ENCODE results near the gene ARMC3. TPM values are rescaled to one million over a fixed set of nuclear protein-coding genes. Genes with fewer than 3 reads are reported as not detected.

The ARMC3 gene
- total and polyA plus RNA-seq, 9 donors: 1.6 to 39.8 (median 3.0) TPM; not detected in 4

DNA sequence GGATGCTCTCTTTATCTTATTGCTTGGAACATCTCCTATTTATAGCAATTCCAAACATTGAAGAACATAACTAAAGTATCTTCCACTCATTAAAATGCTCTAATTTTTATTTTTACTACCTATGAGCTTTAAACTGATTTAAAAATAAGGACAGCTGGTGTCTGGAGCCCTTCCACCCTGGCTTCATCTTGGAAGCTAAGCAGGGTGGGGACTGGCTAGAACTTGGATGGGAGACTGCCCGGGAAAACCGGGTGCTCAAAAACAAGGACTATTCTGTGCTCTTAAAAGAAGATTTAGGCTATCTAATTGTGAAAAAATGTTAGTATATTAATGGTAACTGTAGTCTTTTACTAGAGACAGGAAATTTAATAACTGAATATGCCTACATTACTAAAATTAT lies 69.2 kb downstream of the ARMC3 start:
- H3K27me3 ChIP-seq: no peaks in the 10 kb centered on the region
- H3K9me3 ChIP-seq: no peaks in the 10 kb centered on the region
- 2 to 8% (median 5%) methylated on average over 2 of the region's 2 CpGs for WGBS, 3 donors
- H3K36me3 ChIP-seq: no peaks in the 10 kb centered on the region
- intact Hi-C loops (cut with DNase I): loop anchor here in 1 of 4 donors (10.0 kb wide), 1 partner anchor 1002 kb away; no protein-coding TSS in a partner anchor
- TF ChIP-seq, protein P1, sequence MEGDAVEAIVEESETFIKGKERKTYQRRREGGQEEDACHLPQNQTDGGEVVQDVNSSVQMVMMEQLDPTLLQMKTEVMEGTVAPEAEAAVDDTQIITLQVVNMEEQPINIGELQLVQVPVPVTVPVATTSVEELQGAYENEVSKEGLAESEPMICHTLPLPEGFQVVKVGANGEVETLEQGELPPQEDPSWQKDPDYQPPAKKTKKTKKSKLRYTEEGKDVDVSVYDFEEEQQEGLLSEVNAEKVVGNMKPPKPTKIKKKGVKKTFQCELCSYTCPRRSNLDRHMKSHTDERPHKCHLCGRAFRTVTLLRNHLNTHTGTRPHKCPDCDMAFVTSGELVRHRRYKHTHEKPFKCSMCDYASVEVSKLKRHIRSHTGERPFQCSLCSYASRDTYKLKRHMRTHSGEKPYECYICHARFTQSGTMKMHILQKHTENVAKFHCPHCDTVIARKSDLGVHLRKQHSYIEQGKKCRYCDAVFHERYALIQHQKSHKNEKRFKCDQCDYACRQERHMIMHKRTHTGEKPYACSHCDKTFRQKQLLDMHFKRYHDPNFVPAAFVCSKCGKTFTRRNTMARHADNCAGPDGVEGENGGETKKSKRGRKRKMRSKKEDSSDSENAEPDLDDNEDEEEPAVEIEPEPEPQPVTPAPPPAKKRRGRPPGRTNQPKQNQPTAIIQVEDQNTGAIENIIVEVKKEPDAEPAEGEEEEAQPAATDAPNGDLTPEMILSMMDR (IDR thresholded peaks at IDR 0.05): no peak
- TF ChIP-seq POLR2A (IDR thresholded peaks at IDR 0.05): no peak
- TF ChIP-seq EP300 (IDR thresholded peaks at IDR 0.05): no peak
- peak in 1 of 5 donors; percentile 36 for DNase-seq
- no peaks in the 10 kb centered on the region for H3K4me1 ChIP-seq (ENCODE audit: insufficient read depth)
- H3K27ac ChIP-seq: no peak overlapping the region
- H3K4me3 ChIP-seq: no peak overlapping the region

DNA sequence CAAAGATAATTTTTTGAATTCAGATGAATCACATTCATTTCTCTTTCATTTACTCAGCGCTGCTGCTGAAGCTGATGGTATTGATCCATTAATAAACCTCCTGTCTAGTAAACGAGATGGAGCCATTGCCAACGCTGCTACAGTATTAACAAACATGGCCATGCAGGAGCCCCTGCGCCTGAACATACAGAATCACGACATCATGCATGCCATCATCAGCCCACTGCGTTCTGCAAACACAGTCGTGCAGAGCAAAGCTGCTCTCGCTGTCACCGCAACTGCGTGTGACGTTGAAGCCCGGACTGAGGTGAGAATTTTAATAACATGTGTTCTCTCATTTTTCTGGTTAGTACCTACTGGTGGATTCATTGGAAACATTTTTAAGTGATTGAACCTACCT lies 70.2 kb downstream of the ARMC3 start:
- Histone ChIP-seq H3K36me3 (no peaks in the 10 kb centered on the region), H3K27me3 (no peaks in the 10 kb centered on the region), H3K4me1 (ENCODE audit: insufficient read depth) (no peaks in the 10 kb centered on the region), H3K27ac (no peak overlapping the region), H3K9me3 (no peaks in the 10 kb centered on the region), H3K4me3 (no peak overlapping the region)
- WGBS, 3 donors: 88 to 93% (median 89%) methylated on average over 12 of the region's 12 CpGs
- intact Hi-C loops (cut with DNase I): loop anchor here in 1 of 4 donors (10.0 kb wide), 1 partner anchor 1003 kb away; no protein-coding TSS in a partner anchor
- TF ChIP-seq, protein P1 (IDR thresholded peaks at IDR 0.05): no peak
- TF ChIP-seq EP300 (IDR thresholded peaks at IDR 0.05) (no peak), POLR2A (IDR thresholded peaks at IDR 0.05) (no peak)
- DNase-seq: no peak

DNA sequence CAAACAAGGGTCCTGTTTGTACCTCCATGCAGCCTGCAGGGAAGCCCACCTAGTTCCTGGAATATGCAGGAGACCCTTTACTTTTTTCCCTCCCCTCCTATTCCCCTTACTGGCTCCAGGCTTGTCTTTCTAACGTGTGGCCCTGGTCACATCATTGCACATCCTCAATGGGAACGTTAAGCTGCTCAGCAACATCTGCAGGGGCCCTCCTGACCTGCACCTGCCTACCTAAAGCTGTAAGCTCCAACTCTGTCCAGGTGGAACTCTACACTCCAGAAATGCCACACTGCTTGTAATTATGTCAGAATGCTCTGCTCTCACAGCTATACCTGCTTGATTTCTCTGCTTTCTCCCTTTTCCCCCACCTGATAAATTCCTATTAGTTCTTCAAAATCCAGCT lies 72.1 kb downstream of the ARMC3 start:
- no peak overlapping the region for H3K27ac ChIP-seq
- intact Hi-C loops (cut with DNase I): loop anchor here in 1 of 4 donors (10.0 kb wide), 1 partner anchor 1005 kb away; no protein-coding TSS in a partner anchor
- no peaks in the 10 kb centered on the region for H3K4me1 ChIP-seq (ENCODE audit: insufficient read depth)
- no peak overlapping the region for H3K4me3 ChIP-seq
- no peak for DNase-seq
- no peaks in the 10 kb centered on the region for H3K27me3 ChIP-seq
- no peak for TF ChIP-seq POLR2A (IDR thresholded peaks at IDR 0.05)
- TF ChIP-seq EP300 (IDR thresholded peaks at IDR 0.05): no peak
- TF ChIP-seq, protein P1 (IDR thresholded peaks at IDR 0.05): no peak
- 34 to 69% (median 69%) methylated on average over 2 of the region's 2 CpGs for WGBS, 3 donors
- no peaks in the 10 kb centered on the region for H3K9me3 ChIP-seq
- H3K36me3 ChIP-seq: no peaks in the 10 kb centered on the region

DNA sequence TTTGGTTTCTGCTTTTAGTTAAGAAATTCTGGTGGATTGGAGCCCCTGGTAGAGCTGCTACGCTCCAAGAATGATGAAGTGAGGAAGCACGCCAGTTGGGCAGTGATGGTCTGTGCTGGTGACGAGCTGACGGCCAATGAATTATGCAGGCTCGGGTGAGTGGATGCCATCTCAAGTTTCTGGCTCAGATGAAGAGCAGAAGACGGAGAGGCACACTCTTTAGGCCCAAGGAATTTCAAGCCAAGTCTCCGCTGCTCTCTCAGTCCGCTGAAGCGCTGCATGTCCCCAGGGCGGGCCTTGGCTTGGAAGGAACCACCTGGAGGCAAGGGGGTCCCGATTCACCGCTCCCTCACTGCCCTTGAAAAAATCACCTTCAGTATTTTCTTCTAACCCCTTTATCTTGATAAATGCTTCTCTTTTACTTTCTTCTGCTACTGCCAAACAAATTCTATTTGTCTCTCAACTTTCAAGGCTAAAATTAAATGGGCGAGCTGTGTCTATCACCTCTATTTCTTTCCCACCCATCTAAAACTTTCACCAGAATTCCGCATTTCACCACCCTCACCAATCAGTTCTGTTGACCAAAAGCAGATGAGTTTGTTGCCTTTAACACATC lies 74.2 kb downstream of the ARMC3 start:
- no peaks in the 10 kb centered on the region for H3K9me3 ChIP-seq
- TF ChIP-seq, protein P1 (IDR thresholded peaks at IDR 0.05): no peak
- TF ChIP-seq POLR2A (IDR thresholded peaks at IDR 0.05) (no peak), EP300 (IDR thresholded peaks at IDR 0.05) (no peak)
- no peak overlapping the region for H3K4me3 ChIP-seq
- no peaks in the 10 kb centered on the region for H3K27me3 ChIP-seq
- intact Hi-C loops (cut with DNase I): no loop called here
- WGBS, 3 donors: 76 to 81% (median 77%) methylated on average over 14 of the region's 14 CpGs
- H3K27ac ChIP-seq: no peak overlapping the region
- H3K4me1 ChIP-seq (ENCODE audit: insufficient read depth): no peaks in the 10 kb centered on the region
- DNase-seq: no peak
- no peaks in the 10 kb centered on the region for H3K36me3 ChIP-seq

All from ovary (tissue), 9 donors.